HPDE6-E6E7 (cell line): ENCODE results near the gene C4orf54.

ENCODE experiments used
- DNase-seq: peaks from one replicate; pipeline ENCODE4 v3.0.0; 2011; ENCODE audit warnings: missing footprints; ENCODE audit errors: extremely low spot score

C4orf54 gene

GRCh38 chr4:99657798-99658197, at the start of gene C4orf54:
Gene C4orf54 (minus strand): TSS chr4:99657828. CDS start chr4:99654648, 3,180 bp downstream.
- peak; percentile 49 for DNase-seq

- DNase-seq: no peak
These were observed 48.3 kb upstream of the C4orf54 start for GRCh38 chr4:99705891-99706290.

- DNase-seq: no peak
These were observed 39.2 kb upstream of the C4orf54 start for GRCh38 chr4:99696801-99697200.

- DNase-seq: no peak
These were observed 35.5 kb upstream of the C4orf54 start for GRCh38 chr4:99693140-99693539.

GRCh38 chr4:99690990-99691389, 33.4 kb upstream of the C4orf54 start:
- DNase-seq: no peak

- DNase-seq: no peak
These were observed 32.8 kb upstream of the C4orf54 start for GRCh38 chr4:99690472-99690871.

- DNase-seq: no peak
These were observed 29.5 kb upstream of the C4orf54 start for GRCh38 chr4:99687120-99687519.

GRCh38 chr4:99685234-99685633, 27.6 kb upstream of the C4orf54 start:
- DNase-seq: no peak

GRCh38 chr4:99683895-99684294, 26.3 kb upstream of the C4orf54 start:
- no peak for DNase-seq

- no peak for DNase-seq
These were observed 22.3 kb upstream of the C4orf54 start for GRCh38 chr4:99679976-99680375.

GRCh38 chr4:99679204-99679603, 21.6 kb upstream of the C4orf54 start:
- no peak for DNase-seq

GRCh38 chr4:99677161-99677560, 19.5 kb upstream of the C4orf54 start:
- DNase-seq: no peak

GRCh38 chr4:99670409-99671073, 12.9 kb upstream of the C4orf54 start:
- DNase-seq: no peak

GRCh38 chr4:99669084-99669483, 11.5 kb upstream of the C4orf54 start:
- DNase-seq: no peak

- DNase-seq: no peak
These were observed 10.8 kb upstream of the C4orf54 start for GRCh38 chr4:99668472-99668871.

- no peak for DNase-seq
These were observed 8.4 kb upstream of the C4orf54 start for GRCh38 chr4:99665983-99666382.

GRCh38 chr4:99664716-99665115, 7.1 kb upstream of the C4orf54 start:
- no peak for DNase-seq

GRCh38 chr4:99661907-99662306, 4.3 kb upstream of the C4orf54 start:
- no peak for DNase-seq

- no peak for DNase-seq
These were observed 1.0 kb upstream of the C4orf54 start for GRCh38 chr4:99658666-99659065.

- DNase-seq: peak; percentile 58
These were observed 2.1 kb downstream of the C4orf54 start for GRCh38 chr4:99655308-99656081.

GRCh38 chr4:99654361-99654761, 3.3 kb downstream of the C4orf54 start:
- no peak for DNase-seq

GRCh38 chr4:99653916-99654315, 3.7 kb downstream of the C4orf54 start:
- no peak for DNase-seq
